ENCODE data around the gene KATNAL2.
"Not testable (repeated sequence)": the region's sequence is repeated elsewhere in the genome, so short reads cannot be mapped to it uniquely, and the experiment has no call there.

GRCh38 chr18:46969551-46969950, 52.1 kb downstream of the KATNAL2 start:
- not testable (repeated sequence) for TF ChIP-seq CTCF (IDR thresholded peaks at IDR 0.05); POLR2A (IDR thresholded peaks at IDR 0.05; ENCODE audit: low read length); BHLHE40 (IDR thresholded peaks at IDR 0.05; ENCODE audit: low read depth, low read length)
- TF ChIP-seq, protein P1, sequence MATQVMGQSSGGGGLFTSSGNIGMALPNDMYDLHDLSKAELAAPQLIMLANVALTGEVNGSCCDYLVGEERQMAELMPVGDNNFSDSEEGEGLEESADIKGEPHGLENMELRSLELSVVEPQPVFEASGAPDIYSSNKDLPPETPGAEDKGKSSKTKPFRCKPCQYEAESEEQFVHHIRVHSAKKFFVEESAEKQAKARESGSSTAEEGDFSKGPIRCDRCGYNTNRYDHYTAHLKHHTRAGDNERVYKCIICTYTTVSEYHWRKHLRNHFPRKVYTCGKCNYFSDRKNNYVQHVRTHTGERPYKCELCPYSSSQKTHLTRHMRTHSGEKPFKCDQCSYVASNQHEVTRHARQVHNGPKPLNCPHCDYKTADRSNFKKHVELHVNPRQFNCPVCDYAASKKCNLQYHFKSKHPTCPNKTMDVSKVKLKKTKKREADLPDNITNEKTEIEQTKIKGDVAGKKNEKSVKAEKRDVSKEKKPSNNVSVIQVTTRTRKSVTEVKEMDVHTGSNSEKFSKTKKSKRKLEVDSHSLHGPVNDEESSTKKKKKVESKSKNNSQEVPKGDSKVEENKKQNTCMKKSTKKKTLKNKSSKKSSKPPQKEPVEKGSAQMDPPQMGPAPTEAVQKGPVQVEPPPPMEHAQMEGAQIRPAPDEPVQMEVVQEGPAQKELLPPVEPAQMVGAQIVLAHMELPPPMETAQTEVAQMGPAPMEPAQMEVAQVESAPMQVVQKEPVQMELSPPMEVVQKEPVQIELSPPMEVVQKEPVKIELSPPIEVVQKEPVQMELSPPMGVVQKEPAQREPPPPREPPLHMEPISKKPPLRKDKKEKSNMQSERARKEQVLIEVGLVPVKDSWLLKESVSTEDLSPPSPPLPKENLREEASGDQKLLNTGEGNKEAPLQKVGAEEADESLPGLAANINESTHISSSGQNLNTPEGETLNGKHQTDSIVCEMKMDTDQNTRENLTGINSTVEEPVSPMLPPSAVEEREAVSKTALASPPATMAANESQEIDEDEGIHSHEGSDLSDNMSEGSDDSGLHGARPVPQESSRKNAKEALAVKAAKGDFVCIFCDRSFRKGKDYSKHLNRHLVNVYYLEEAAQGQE (IDR thresholded peaks at IDR 0.05) = not testable (repeated sequence)

Measured in A549 (cell line).